T-helper 1 cell treated with Interleukin-12 subunit alpha and Interleukin-12 subunit beta and Interleukin-4 antibody, amounts not matched to agents 30 ng/mL and 1 ng/mL, for 36 hours (primary cell): ENCODE data around the gene TCAF1. TPM values are rescaled to one million over a fixed set of nuclear protein-coding genes. Genes with fewer than 3 reads are reported as not detected.

ENCODE experiments used
- intact Hi-C: fragments of 100-400 bp; cut with micrococcal nuclease; formaldehyde crosslinking; loops from one replicate; pipeline ENCODE4 v1.15.1; 2024
- total RNA-seq: library from RNA; stranded (reverse); gene quantifications from 2 replicates; pipeline ENCODE4 v1.2.3, GENCODE V29; 2022

Gene TCAF1, protein sequence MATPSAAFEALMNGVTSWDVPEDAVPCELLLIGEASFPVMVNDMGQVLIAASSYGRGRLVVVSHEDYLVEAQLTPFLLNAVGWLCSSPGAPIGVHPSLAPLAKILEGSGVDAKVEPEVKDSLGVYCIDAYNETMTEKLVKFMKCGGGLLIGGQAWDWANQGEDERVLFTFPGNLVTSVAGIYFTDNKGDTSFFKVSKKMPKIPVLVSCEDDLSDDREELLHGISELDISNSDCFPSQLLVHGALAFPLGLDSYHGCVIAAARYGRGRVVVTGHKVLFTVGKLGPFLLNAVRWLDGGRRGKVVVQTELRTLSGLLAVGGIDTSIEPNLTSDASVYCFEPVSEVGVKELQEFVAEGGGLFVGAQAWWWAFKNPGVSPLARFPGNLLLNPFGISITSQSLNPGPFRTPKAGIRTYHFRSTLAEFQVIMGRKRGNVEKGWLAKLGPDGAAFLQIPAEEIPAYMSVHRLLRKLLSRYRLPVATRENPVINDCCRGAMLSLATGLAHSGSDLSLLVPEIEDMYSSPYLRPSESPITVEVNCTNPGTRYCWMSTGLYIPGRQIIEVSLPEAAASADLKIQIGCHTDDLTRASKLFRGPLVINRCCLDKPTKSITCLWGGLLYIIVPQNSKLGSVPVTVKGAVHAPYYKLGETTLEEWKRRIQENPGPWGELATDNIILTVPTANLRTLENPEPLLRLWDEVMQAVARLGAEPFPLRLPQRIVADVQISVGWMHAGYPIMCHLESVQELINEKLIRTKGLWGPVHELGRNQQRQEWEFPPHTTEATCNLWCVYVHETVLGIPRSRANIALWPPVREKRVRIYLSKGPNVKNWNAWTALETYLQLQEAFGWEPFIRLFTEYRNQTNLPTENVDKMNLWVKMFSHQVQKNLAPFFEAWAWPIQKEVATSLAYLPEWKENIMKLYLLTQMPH
- total RNA-seq, result 13.6 and 14.4 TPM in 2 replicates

GRCh38 chr7:143901668-143902331 lies at the start of gene TCAF1:
TCAF1 (minus strand) TSS chr7:143902176; CDS start chr7:143876608, 25,568 bp downstream.
- intact Hi-C loops, result loop anchor here (1.0 to 10.0 kb wide), 7 partner anchors 9 to 913 kb away; partner anchors contain the start of genes CASP2, EPHA1 and ZYX

GRCh38 chr7:143948733-143949132 lies 46.8 kb upstream of the TCAF1 start:
- intact Hi-C loops, result no loop called here

DNA sequence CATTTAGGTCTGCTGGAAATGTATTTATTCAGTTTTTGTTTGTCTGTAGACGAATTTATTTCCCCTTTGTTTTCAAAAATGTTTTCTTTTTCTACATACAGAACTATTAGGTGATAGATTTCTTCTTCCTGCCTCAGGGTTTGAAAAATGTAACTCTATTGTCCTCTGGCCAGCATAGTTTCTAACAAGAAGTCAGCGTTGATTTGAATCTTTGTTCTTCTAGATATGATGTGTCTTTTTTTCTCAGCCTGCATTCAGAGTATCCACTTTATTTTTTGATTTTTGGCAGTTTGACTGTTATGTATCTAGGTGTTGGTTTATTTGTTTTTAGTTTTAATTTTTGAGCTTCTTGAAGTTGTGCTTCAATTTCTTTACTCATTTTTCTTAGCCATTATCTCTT lies 45.1 kb upstream of the TCAF1 start:
- intact Hi-C loops, result no loop called here

- intact Hi-C loops, result no loop called here
These were observed 43.4 kb upstream of the TCAF1 start for GRCh38 chr7:143945423-143945822.

DNA sequence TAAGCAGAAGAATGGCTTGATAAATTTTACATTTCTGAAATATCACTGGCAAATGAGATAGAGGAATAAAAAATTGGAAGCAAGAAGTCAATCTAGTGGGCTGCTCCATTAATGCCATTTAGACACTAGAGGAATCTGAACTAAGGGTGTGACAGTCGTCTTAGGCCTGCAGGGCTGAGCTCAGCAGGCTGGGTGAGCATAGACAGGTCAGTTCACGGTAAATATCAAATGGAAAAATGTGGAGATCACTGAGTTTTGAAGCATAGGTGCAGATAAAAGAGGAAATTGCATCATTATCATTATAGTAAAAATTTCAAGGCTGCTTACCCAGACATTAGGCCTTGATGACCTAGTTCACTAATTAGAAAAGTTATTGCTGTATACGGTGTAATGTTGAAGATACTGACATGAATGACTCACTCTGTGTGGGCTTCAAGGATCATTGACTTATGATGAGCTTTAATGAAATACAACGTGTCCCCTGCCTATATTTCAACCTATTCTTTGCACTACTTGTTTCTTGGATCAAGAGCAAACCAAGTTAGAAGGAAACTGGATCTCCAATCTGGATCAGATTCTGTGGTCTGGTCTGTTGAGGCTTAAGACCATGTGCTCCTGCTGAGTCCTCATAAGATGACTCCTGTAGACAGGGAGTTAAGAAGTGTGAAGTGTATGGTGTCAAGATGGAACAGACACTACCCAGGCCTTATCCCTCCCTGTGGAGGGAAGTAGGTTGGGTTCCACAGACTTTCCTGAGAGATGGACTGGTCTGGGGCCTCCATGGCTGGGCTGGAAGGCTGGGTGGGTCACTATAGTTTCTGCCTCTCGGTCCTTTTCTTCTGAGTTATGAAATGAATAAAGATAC lies 36.6 kb upstream of the TCAF1 start:
- intact Hi-C loops, result no loop called here

DNA sequence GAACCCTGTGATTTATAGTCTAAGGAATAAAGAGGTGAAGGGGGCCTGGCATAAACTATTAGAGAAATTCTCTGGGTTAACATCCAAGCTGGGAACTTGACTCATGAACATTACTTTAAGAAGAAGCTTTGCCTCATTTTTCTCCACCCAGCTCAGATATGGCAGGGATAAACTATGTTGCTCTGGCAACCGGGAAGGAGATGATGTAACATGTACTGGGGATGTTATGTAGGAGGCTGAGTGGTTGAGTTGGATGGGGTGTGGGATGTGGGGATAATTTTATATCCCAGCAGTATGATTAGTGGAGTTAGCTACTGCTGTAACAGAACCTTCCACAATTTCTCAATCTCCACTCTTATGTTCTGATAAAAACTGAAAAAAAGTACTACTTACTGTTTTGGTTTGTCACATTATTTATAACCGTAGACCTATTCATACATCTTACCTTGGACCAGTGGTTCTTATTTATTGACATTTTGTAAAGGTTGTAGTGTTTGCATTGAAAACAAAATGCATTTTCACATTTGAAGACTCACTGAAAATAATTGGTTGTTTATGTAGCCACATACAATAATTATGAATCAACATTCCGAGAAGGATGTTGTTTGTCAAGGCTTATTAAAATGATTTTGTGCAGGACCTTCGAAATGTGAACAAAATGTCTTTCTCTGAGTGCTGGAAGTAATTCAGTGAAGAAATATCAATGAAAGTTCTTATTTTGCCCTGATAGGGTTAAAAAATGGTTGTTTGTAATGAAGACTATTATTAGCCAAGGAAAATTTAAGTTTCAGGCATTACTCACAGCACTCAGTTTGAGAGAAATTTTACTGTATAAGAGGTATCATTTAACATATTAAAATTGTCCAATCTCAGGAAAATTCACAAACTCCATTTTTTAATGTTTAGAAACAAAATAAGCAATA lies 34.4 kb upstream of the TCAF1 start:
- intact Hi-C loops, result no loop called here

GRCh38 chr7:143934526-143935325 lies 32.8 kb upstream of the TCAF1 start, which contains the start of gene OR2F2:
OR2F2 (plus strand) TSS chr7:143935233; CDS start chr7:143935233, 0 bp downstream.
- intact Hi-C loops, result loop anchor here (5.0 kb wide), 1 partner anchor 58 kb away; no protein-coding TSS in a partner anchor

DNA sequence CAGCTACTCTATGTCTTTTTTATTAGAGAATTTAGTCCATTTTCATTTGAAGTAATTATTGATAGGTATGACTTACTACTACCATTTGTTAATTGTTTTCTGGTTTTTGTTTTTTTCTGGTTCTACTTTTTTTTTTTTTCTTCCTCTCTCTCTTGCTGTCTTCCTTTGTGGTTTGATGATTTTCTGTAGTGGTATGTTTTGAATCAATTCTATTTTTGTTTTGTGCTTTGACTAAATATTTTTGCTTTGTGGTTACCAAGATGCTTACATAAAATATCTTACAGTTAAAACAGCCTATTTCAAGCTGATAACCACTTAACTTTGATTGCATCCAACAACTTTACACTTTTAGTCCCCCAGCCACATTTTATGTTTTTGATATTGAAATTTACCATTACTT lies 29.8 kb upstream of the TCAF1 start:
- intact Hi-C loops, result loop anchor here (5.0 kb wide), 1 partner anchor 61 kb away; no protein-coding TSS in a partner anchor

- intact Hi-C loops, result no loop called here
These were observed 27.4 kb upstream of the TCAF1 start for GRCh38 chr7:143929224-143929920.

GRCh38 chr7:143924851-143925250 lies 22.9 kb upstream of the TCAF1 start:
- intact Hi-C loops, result no loop called here

GRCh38 chr7:143914938-143915652 lies 13.1 kb upstream of the TCAF1 start:
- intact Hi-C loops, result no loop called here

- intact Hi-C loops, result no loop called here
These were observed 12.1 kb upstream of the TCAF1 start for GRCh38 chr7:143913945-143914615.

GRCh38 chr7:143910473-143911248 lies 8.7 kb upstream of the TCAF1 start:
- intact Hi-C loops, result no loop called here

- intact Hi-C loops, result loop anchor here (10.0 kb wide), 1 partner anchor 905 kb away; no protein-coding TSS in a partner anchor
These were observed 7.9 kb upstream of the TCAF1 start for GRCh38 chr7:143909863-143910262.

DNA sequence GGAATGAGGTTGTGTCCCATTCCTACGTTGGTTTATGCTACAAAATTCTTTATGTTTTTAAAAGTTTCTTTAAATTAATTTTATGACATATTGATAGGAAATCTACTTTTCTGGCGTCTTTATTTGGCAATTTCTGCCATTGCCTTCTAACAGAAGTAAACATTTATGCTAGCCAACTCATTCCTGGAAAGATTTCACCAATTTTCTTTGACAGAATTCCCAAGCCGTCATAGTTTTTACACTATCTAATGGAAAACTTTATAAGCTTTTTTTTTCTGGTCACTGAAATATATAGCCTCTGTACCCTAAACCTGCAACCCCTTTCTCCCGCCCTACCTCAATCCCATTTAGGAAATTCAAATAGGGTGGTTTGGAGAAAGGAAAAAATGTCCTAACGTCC lies 6.1 kb upstream of the TCAF1 start:
- intact Hi-C loops, result loop anchor here (10.0 kb wide), 1 partner anchor 907 kb away; no protein-coding TSS in a partner anchor

- intact Hi-C loops, result loop anchor here (10.0 kb wide), 1 partner anchor 908 kb away; no protein-coding TSS in a partner anchor
These were observed 4.9 kb upstream of the TCAF1 start for GRCh38 chr7:143906895-143907294.
